ENCODE results near the gene RGS6. TPM values are rescaled to one million over a fixed set of nuclear protein-coding genes. Genes with fewer than 3 reads are reported as not detected.

Gene RGS6
- total and polyA plus RNA-seq, 4 donors = 0.06 to 5.3 (median 0.17) TPM; not detected in 1

DNA sequence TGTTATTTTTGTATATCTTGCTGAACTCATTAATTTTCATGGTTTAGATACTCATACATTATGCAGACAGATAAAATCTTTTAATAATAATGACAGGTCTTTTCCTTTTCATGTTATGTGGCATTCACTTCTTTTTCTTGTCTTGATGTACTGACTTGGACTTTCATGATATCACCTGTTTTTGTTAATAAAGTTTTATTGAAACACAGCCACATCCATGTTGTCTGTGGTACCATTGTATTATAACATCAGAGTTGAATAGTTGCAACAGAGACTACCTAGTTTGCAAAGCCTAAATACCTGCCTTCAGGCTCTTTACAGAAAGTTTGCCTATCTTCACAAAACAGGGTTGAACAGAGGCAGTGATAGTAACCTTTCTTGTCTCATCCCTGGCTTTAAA is 85.1 kb downstream of the RGS6 start:
- TF ChIP-seq FOXA1 (IDR thresholded peaks at IDR 0.05) = no peak
- no peak for TF ChIP-seq HNF4A (conservative IDR thresholded peaks at IDR 0.05)
- TF ChIP-seq RAD21 (IDR thresholded peaks at IDR 0.05) = no peak
- no peak for TF ChIP-seq EGR1 (IDR thresholded peaks at IDR 0.05; ENCODE audit: low read depth in 2 of 2)
- no peak for TF ChIP-seq RXRA (IDR thresholded peaks at IDR 0.05)
- TF ChIP-seq, protein P1, sequence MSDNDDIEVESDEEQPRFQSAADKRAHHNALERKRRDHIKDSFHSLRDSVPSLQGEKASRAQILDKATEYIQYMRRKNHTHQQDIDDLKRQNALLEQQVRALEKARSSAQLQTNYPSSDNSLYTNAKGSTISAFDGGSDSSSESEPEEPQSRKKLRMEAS (IDR thresholded peaks at IDR 0.05) = no peak
- TF ChIP-seq NR2F2 (IDR thresholded peaks at IDR 0.05) = no peak
- TF ChIP-seq YY1 (IDR thresholded peaks at IDR 0.05) = no peak
- no peak for TF ChIP-seq FOXA2 (IDR thresholded peaks at IDR 0.05)
- TF ChIP-seq HNF4G (IDR thresholded peaks at IDR 0.05) = no peak
- TF ChIP-seq, protein P2, sequence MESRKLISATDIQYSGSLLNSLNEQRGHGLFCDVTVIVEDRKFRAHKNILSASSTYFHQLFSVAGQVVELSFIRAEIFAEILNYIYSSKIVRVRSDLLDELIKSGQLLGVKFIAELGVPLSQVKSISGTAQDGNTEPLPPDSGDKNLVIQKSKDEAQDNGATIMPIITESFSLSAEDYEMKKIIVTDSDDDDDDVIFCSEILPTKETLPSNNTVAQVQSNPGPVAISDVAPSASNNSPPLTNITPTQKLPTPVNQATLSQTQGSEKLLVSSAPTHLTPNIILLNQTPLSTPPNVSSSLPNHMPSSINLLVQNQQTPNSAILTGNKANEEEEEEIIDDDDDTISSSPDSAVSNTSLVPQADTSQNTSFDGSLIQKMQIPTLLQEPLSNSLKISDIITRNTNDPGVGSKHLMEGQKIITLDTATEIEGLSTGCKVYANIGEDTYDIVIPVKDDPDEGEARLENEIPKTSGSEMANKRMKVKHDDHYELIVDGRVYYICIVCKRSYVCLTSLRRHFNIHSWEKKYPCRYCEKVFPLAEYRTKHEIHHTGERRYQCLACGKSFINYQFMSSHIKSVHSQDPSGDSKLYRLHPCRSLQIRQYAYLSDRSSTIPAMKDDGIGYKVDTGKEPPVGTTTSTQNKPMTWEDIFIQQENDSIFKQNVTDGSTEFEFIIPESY (IDR thresholded peaks at IDR 0.05) = no peak
- TF ChIP-seq, protein P3, sequence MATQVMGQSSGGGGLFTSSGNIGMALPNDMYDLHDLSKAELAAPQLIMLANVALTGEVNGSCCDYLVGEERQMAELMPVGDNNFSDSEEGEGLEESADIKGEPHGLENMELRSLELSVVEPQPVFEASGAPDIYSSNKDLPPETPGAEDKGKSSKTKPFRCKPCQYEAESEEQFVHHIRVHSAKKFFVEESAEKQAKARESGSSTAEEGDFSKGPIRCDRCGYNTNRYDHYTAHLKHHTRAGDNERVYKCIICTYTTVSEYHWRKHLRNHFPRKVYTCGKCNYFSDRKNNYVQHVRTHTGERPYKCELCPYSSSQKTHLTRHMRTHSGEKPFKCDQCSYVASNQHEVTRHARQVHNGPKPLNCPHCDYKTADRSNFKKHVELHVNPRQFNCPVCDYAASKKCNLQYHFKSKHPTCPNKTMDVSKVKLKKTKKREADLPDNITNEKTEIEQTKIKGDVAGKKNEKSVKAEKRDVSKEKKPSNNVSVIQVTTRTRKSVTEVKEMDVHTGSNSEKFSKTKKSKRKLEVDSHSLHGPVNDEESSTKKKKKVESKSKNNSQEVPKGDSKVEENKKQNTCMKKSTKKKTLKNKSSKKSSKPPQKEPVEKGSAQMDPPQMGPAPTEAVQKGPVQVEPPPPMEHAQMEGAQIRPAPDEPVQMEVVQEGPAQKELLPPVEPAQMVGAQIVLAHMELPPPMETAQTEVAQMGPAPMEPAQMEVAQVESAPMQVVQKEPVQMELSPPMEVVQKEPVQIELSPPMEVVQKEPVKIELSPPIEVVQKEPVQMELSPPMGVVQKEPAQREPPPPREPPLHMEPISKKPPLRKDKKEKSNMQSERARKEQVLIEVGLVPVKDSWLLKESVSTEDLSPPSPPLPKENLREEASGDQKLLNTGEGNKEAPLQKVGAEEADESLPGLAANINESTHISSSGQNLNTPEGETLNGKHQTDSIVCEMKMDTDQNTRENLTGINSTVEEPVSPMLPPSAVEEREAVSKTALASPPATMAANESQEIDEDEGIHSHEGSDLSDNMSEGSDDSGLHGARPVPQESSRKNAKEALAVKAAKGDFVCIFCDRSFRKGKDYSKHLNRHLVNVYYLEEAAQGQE (IDR thresholded peaks at IDR 0.05) = no peak
- TF ChIP-seq, protein P4, sequence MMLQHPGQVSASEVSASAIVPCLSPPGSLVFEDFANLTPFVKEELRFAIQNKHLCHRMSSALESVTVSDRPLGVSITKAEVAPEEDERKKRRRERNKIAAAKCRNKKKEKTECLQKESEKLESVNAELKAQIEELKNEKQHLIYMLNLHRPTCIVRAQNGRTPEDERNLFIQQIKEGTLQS (IDR thresholded peaks at IDR 0.05) = no peak
- no peak for TF ChIP-seq JUND (IDR thresholded peaks at IDR 0.05)
- TF ChIP-seq SP1 (IDR thresholded peaks at IDR 0.05) = no peak
- H3K36me3 ChIP-seq (ENCODE audit: control insufficient read depth in 4 of 4, insufficient read depth in 3 of 4, low read depth in 1 of 4, low read length in 3 of 4) = no peaks in the 10 kb centered on the region

DNA sequence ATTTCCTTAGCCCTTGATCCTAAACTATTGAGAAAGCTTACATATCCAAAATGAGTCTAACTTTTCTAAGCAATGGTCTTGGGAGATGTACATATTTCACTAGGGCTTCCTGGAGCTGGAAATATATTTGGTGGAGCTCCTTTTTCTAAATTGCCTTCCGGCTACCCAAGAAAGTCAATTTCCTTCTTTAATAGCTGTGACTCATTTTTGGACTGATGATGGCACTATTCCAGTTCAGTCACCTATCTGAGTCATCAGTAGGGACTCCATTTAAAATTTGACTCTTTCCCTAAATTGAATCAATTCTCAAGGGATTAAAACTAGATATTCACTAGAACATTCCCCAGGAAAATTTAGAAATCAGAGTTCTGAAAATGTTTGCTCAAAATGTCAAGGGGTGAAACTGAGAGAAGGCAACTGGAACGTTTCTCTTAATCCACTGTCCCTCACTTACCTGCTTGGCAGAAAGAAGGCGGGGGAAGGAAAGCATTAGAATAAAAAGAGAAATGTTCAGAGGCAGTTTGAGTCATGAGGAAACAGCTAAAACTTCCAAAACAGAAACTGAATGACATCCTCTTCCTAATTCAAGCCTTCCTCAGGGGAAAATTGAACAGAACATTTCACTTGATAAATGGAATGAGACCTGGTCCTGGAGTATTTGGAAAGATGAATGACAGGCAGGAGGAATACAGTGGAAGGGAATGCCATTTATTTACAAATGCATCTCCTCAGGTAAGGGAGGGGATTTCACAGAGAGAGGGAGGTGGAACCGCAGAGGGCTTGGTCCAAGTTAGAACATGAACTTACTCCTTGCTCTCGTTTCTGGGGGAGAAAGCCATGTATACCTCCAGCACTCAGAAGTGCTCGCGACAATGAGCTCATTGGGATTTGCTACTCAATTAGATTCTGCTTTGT is 91.2 kb downstream of the RGS6 start:
- Histone ChIP-seq H3K9ac (ENCODE audit: low read depth in 1 of 2, low read length in 2 of 2) (no peak overlapping the region), H3K4me3 (ENCODE audit: low read depth in 1 of 3, low read length in 3 of 3) (no peak overlapping the region), H3K27ac (ENCODE audit: low read depth in 1 of 2, low read length in 2 of 2) (no peak overlapping the region), H3K4me1 (ENCODE audit: control insufficient read depth in 4 of 4, insufficient read depth in 4 of 4, low read length in 3 of 4) (no peaks in the 10 kb centered on the region), H3K36me3 (ENCODE audit: control insufficient read depth in 4 of 4, insufficient read depth in 3 of 4, low read depth in 1 of 4, low read length in 3 of 4) (no peaks in the 10 kb centered on the region), H3K9me3 (ENCODE audit: control insufficient read depth in 4 of 4, low read length in 3 of 4) (no peaks in the 10 kb centered on the region), H3K27me3 (ENCODE audit: control insufficient read depth in 4 of 4, insufficient read depth in 4 of 4, low read length in 3 of 4) (peaks cover 0 to 4% (median 0%) of the 10 kb centered on the region in 4 donors)
- 38% methylated on average over 7 of the region's 7 CpGs for WGBS
- no peak for TF ChIP-seq JUND (IDR thresholded peaks at IDR 0.05)
- TF ChIP-seq, protein P4 (IDR thresholded peaks at IDR 0.05) = no peak
- TF ChIP-seq, protein P1 (IDR thresholded peaks at IDR 0.05) = no peak
- no peak for TF ChIP-seq YY1 (IDR thresholded peaks at IDR 0.05)
- TF ChIP-seq HNF4G (IDR thresholded peaks at IDR 0.05) = no peak
- TF ChIP-seq EGR1 (IDR thresholded peaks at IDR 0.05; ENCODE audit: low read depth in 2 of 2) = no peak
- DNase-seq (ENCODE audit: low spot score) = no peak

More for the DNA sequence above, 85.1 kb downstream of the RGS6 start:
- Histone ChIP-seq H3K27me3 (ENCODE audit: control insufficient read depth in 4 of 4, insufficient read depth in 4 of 4, low read length in 3 of 4) (peaks cover 0 to 4% (median 0%) of the 10 kb centered on the region in 4 donors), H3K9ac (ENCODE audit: low read depth in 1 of 2, low read length in 2 of 2) (no peak overlapping the region), H3K4me3 (ENCODE audit: low read depth in 1 of 3, low read length in 3 of 3) (no peak overlapping the region), H3K9me3 (ENCODE audit: control insufficient read depth in 4 of 4, low read length in 3 of 4) (peaks cover 0 to 3% (median 0%) of the 10 kb centered on the region in 4 donors), H3K4me1 (ENCODE audit: control insufficient read depth in 4 of 4, insufficient read depth in 4 of 4, low read length in 3 of 4) (no peaks in the 10 kb centered on the region), H3K27ac (ENCODE audit: low read depth in 1 of 2, low read length in 2 of 2) (no peak overlapping the region)
- no peak for DNase-seq (ENCODE audit: low spot score)
